Aorta (tissue), 5 donors: ENCODE measurements around the gene GCAT. TPM values are rescaled to one million over a fixed set of nuclear protein-coding genes. Genes with fewer than 3 reads are reported as not detected.
"Not testable (repeated sequence)": the region's sequence is repeated elsewhere in the genome, so short reads cannot be mapped to it uniquely, and the experiment has no call there.

Experiments used
- ATAC-seq: fragments of 200-7000 bp; cut with Tn5 transposase; one replicate; pipeline ENCODE4 v1.9.1; 2022; ENCODE audit warnings: moderate library complexity; ENCODE audit not compliant: low FRiP score
- DNase-seq, 2 donors: peaks; one replicate each; pipeline ENCODE4 v3.0.0-alpha.2; 2020
- H3K27ac ChIP-seq, 2 donors: one replicate each; pipeline ENCODE4 v1.5.1; 2013; ENCODE audit warnings: low read length in 2 of 2, mild to moderate bottlenecking in 2 of 2, moderate library complexity in 2 of 2, control low read depth in 1 of 2, inconsistent platforms in 1 of 2, low read depth in 1 of 2
- H3K27me3 ChIP-seq, 2 donors: one replicate each; pipeline ENCODE4 v1.6.1; 2013; ENCODE audit warnings: control low read depth in 1 of 2, low read length in 1 of 2, mild to moderate bottlenecking in 1 of 2, moderate library complexity in 1 of 2; ENCODE audit not compliant: insufficient read depth in 2 of 2, control insufficient read depth in 1 of 2
- H3K36me3 ChIP-seq, 2 donors: one replicate each; pipeline ENCODE4 v1.6.1; 2013; ENCODE audit warnings: control low read depth in 1 of 2, low read length in 1 of 2, mild to moderate bottlenecking in 1 of 2; ENCODE audit not compliant: insufficient read depth in 2 of 2, control insufficient read depth in 1 of 2
- H3K4me1 ChIP-seq, 2 donors: one replicate each; pipeline ENCODE4 v1.6.1; 2013; ENCODE audit warnings: low read length in 2 of 2, control low read depth in 1 of 2, mild to moderate bottlenecking in 1 of 2, moderate library complexity in 1 of 2; ENCODE audit not compliant: insufficient read depth in 2 of 2, control insufficient read depth in 1 of 2
- H3K4me3 ChIP-seq, 2 donors: one replicate each; pipeline ENCODE4 v1.5.1; 2013; ENCODE audit warnings: low read length in 2 of 2, control low read depth in 1 of 2, mild to moderate bottlenecking in 1 of 2
- H3K9me3 ChIP-seq: one replicate; pipeline ENCODE4 v1.6.1; 2013; ENCODE audit warnings: mild to moderate bottlenecking, low read length; ENCODE audit not compliant: control insufficient read depth
- WGBS, 2 donors: extraction: QIAGEN DNeasy Blood & Tissue Kit; methylation state at CpG; one replicate each; pipeline ENCODE4 v1.1.7; 2013; 5-methylcytosine and 5-hydroxymethylcytosine counted together
- intact Hi-C, 2 donors: fragments of 100-400 bp; cut with DNase I; formaldehyde crosslinking; loops; one replicate each; pipeline versions ENCODE4 v1.14.2 to v1.15.0; 2022
- polyA plus RNA-seq, 2 donors: library from polyadenylated mRNA; stranded (reverse); fragments of 200-250 nt; gene quantifications; one replicate each; pipeline ENCODE4 v1.2.3, GENCODE V29; 2013
- total RNA-seq, 2 donors: library from RNA; stranded (reverse); fragmentation: NEBNext Ultra II Directional; extraction: Animal tissue kit (Norgen Biotek cat#: 25700); gene quantifications; one replicate each; pipeline ENCODE4 v1.2.1, GENCODE V29; 2021
- donor health status: healthy with polysubstance abuse.
- donor health status: Bipolar disorder and iron deficiency.
- donor health status: DM: no; HTN: no; CAD: no.
- donor health status: DM: no; HTN: no; CAD: no.
- donor health status: DM: yes; HTN: yes; CAD: no.

GCAT gene
- total and polyA plus RNA-seq, 4 donors = 4.4 to 21.4 (median 6.4) TPM

DNA sequence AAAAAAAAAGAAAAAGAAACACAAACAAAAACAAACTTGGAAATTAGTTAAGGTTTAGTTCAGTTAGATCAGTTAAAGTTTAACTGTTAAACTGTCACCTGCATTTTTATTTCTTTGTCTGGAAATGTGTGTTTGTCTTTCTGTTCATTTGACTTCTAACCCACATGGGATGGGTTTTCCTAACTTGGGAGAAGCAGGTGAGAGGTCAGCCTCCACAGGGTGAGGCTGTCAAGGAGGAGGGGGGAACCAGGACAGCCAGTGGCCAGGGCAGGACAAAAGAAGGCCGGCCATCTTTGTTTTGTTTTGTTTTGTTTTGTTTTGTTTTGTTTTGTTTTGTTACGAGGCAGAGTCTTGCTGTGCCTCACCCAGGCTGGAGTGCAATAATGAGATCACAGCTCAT, 13.4 kb upstream of the GCAT start:
- Histone ChIP-seq H3K4me3 (no peak overlapping the region), H3K9me3 (no peaks in the 10 kb centered on the region), H3K4me1 (no peaks in the 10 kb centered on the region), H3K36me3 (no peaks in the 10 kb centered on the region), H3K27me3 (no peaks in the 10 kb centered on the region), H3K27ac (no peak overlapping the region)
- intact Hi-C loops = no loop called here
- ATAC-seq (no peak), DNase-seq (no peak)
- 48 to 75% methylated on average over 2 of the region's 2 CpGs for WGBS, 2 donors

DNA sequence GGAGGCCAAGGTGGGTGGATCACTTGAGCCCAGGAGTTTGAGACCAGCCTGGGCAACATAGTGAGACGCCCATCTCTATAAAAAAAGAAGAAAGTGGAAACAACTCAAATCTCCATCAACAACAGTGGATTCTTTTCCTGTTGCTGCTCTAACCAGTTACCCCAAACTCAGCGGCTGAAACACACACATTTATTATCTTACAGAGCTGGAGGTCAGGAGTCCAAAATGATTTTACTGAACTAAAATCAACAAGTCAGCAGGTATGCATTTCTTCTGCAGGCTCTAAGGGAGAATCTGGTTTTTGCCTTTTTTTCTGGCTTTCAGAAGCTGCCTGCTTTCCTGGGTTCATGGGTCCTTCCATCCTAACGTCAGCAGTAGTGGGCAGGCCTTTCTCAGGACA, 11.7 kb upstream of the GCAT start:
- H3K36me3 ChIP-seq = no peaks in the 10 kb centered on the region
- H3K27ac ChIP-seq = no peak overlapping the region
- H3K9me3 ChIP-seq = no peaks in the 10 kb centered on the region
- ATAC-seq = no peak
- intact Hi-C loops = no loop called here
- no peak overlapping the region for H3K4me3 ChIP-seq
- 73 to 75% methylated on average over 3 of the region's 3 CpGs for WGBS, 2 donors
- no peaks in the 10 kb centered on the region for H3K4me1 ChIP-seq
- H3K27me3 ChIP-seq = no peaks in the 10 kb centered on the region
- no peak for DNase-seq

DNA sequence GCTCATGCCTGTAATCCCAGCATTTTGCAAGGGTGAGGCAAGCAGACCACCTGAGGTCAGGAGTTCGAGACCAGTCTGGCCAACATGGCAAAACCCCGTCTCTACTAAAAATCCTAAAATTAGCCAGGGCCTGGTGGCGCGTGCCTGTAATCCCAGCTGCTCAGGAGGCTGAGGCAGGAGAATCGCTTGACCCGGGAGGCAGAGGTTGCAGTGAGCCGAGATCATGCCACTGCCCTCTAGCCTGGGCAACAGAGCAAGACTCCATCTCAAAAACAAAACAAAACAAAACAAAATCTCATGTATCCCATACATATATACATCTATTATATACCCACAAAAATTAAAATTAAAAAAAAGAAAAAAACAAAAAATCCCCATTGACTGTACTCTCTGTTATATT, 10.5 kb upstream of the GCAT start:
- H3K9me3 ChIP-seq, intact Hi-C loops, H3K4me3 ChIP-seq, H3K27me3 ChIP-seq, ATAC-seq, H3K27ac ChIP-seq, H3K4me1 ChIP-seq, DNase-seq, H3K36me3 ChIP-seq: not testable (repeated sequence)
- 92 to 94% methylated on average over 7 of the region's 7 CpGs for WGBS, 2 donors

- WGBS, 2 donors = 52 to 53% methylated on average over 14 of the region's 14 CpGs
- intact Hi-C loops = no loop called here
- no peaks in the 10 kb centered on the region for H3K9me3 ChIP-seq
Observed at GRCh38 chr22:37797874-37798500, 9.7 kb upstream of the GCAT start.

GRCh38 chr22:37799979-37800378, 7.8 kb upstream of the GCAT start:
- DNase-seq, intact Hi-C loops, H3K36me3 ChIP-seq: not testable (repeated sequence)

More at GRCh38 chr22:37797874-37798500, 9.7 kb upstream of the GCAT start:
- Histone ChIP-seq H3K27me3 (no peaks in the 10 kb centered on the region), H3K4me3 (no peak overlapping the region), H3K36me3 (no peaks in the 10 kb centered on the region), H3K27ac (no peak overlapping the region), H3K4me1 (no peaks in the 10 kb centered on the region)
- ATAC-seq (no peak), DNase-seq (no peak)

GRCh38 chr22:37801946-37802309, 5.8 kb upstream of the GCAT start:
- Histone ChIP-seq H3K9me3 (no peaks in the 10 kb centered on the region), H3K36me3 (no peaks in the 10 kb centered on the region), H3K27me3 (no peaks in the 10 kb centered on the region), H3K4me3 (peak overlapping the region in 1 of 2 donors; percentile 34), H3K27ac (no peak overlapping the region), H3K4me1 (peaks cover 0 to 4% of the 10 kb centered on the region in 2 donors)
- intact Hi-C loops = no loop called here
- no peak for ATAC-seq
- 2 to 3% methylated on average over 13 of the region's 13 CpGs for WGBS, 2 donors
- DNase-seq = no peak

More at GRCh38 chr22:37799979-37800378, 7.8 kb upstream of the GCAT start:
- not testable (repeated sequence) for H3K9me3 ChIP-seq, H3K4me1 ChIP-seq, H3K27me3 ChIP-seq, H3K27ac ChIP-seq, H3K4me3 ChIP-seq, ATAC-seq
- WGBS, 2 donors = 65 to 69% methylated on average over 9 of the region's 9 CpGs

DNA sequence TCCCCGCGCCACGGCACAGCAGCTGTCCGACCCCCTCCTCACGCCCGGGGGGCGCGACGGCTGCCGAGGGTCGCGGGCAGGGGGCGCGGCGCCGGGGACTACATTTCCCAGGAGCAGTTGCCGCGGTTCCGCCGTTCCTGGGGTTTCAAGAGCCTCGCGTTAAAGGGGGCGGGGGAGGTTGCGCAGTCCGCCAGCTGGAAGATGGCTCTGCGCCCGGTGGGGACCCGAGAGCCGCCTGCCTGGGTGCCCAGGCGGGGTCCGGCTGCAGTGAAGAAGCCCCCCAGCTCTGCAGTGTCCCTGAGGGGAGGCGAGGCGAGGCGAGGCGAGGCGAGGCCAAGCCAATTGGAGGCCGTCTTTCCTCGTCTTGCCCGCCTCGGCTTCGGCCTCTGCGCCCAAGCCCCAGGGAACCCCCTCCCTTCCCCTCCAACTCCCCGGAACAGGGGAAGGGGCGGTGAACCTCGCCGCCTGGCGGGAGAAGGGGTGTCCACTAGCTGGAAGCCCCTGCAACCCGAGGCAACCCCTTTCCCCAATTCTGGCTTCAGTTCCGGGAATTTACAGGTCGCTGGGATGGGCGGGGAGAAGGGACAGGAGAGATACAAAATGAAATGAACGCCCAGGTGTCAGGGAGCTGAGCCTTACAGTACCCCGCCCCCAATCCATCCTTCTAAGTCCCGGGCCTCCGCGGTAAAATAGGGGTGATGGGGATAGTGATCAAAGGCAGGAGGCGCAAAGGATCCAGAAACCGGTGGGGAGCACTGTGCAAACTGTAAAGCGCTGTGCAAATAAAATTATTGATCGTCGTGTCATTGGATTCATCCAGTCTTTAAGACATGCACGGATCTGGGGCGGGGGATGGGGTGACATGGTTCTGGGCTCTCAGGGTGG, 5.2 kb upstream of the GCAT start:
- Histone ChIP-seq H3K27me3 (no peaks in the 10 kb centered on the region), H3K27ac (no peak overlapping the region), H3K4me1 (peaks cover 0 to 4% of the 10 kb centered on the region in 2 donors), H3K9me3 (no peaks in the 10 kb centered on the region), H3K4me3 (peak overlapping the region; percentile 27 to 34), H3K36me3 (no peaks in the 10 kb centered on the region)
- WGBS, 2 donors = 4% methylated on average over 57 to 63 of the region's 63 CpGs
- intact Hi-C loops = no loop called here
- DNase-seq (peak; percentile 79 to 83), ATAC-seq (peak; percentile 4)

- 55 to 63% methylated on average over 16 of the region's 16 CpGs for WGBS, 2 donors
- DNase-seq (no peak), ATAC-seq (no peak)
- Histone ChIP-seq H3K4me3 (no peak overlapping the region), H3K9me3 (no peaks in the 10 kb centered on the region), H3K27me3 (no peaks in the 10 kb centered on the region), H3K27ac (no peak overlapping the region), H3K36me3 (no peaks in the 10 kb centered on the region), H3K4me1 (peaks cover 0 to 4% of the 10 kb centered on the region in 2 donors)
- intact Hi-C loops = no loop called here
Observed at GRCh38 chr22:37803195-37803638, 4.5 kb upstream of the GCAT start.
